WTC11 (cell line): ENCODE data around the gene ATP2B2. TPM values are rescaled to one million over a fixed set of nuclear protein-coding genes. Genes with fewer than 3 reads are reported as not detected.

Experiments
- ATAC-seq: fragments of 200-7000 bp; cut with Tn5 transposase; 2 replicates; pipeline ENCODE4 v1.10.0; 2021; ENCODE audit warnings: mild to moderate bottlenecking, moderate library complexity
- CTCF ChIA-PET: fragments of 300-600 bp; sonication (Branson Sonifier 250); formaldehyde crosslinking; loops from one replicate; lab custom pipeline; 2021; ENCODE audit warnings: antibody characterized with exemption; lab: Charles Lee
- POLR2A ChIA-PET: fragments of 350-600 bp; sonication (Branson Sonifier 250); formaldehyde crosslinking; loops from one replicate; lab custom pipeline; 2021; ENCODE audit warnings: antibody characterized with exemption; lab: Charles Lee
- DNase-seq: peaks from one replicate; pipeline ENCODE4 v3.0.0; 2021; ENCODE audit warnings: low spot score
- H3K27ac Mint-ChIP-seq: 2 replicates; pipeline ENCODE4 v1.8.0; 2021; ENCODE audit warnings: mixed read lengths
- H3K27me3 Mint-ChIP-seq: 2 replicates; pipeline ENCODE4 v1.8.0; 2021; ENCODE audit warnings: low read depth, mild to moderate bottlenecking, moderate library complexity, mixed read lengths
- H3K36me3 Mint-ChIP-seq: 2 replicates; pipeline ENCODE4 v1.8.0; 2021; ENCODE audit warnings: mixed read lengths
- H3K4me1 Mint-ChIP-seq: 2 replicates; pipeline ENCODE4 v1.8.0; 2022; ENCODE audit warnings: mixed read lengths
- H3K4me3 Mint-ChIP-seq: 2 replicates; pipeline ENCODE4 v1.8.0; 2021; ENCODE audit warnings: mild to moderate bottlenecking, moderate library complexity, mixed read lengths
- H3K9me3 Mint-ChIP-seq: 2 replicates; pipeline ENCODE4 v1.8.0; 2021; ENCODE audit warnings: mixed read lengths
- ATF1 ChIP-seq: sonication (generic); formaldehyde crosslinking; IDR thresholded peaks from 2 replicates; pipeline ENCODE4 v1.8.1; 2023; ENCODE audit warnings: mild to moderate bottlenecking, moderate library complexity, missing genetic modification reagents
- CBFB ChIP-seq: sonication (generic); formaldehyde crosslinking; IDR thresholded peaks from 2 replicates; pipeline ENCODE4 v1.8.1; 2022; ENCODE audit warnings: mild to moderate bottlenecking, low read depth, missing genetic modification reagents
- EMX1 ChIP-seq: fragments of 250-450 bp; sonication (Bioruptor Pico); IDR thresholded peaks from 2 replicates; pipeline ENCODE4 v1.8.0; 2021; ENCODE audit warnings: mild to moderate bottlenecking
- ESRRA ChIP-seq: sonication (generic); formaldehyde crosslinking; IDR thresholded peaks from 2 replicates; pipeline ENCODE4 v1.8.1; 2022; ENCODE audit warnings: mild to moderate bottlenecking, missing genetic modification reagents, borderline replicate concordance
- ETV6 ChIP-seq: sonication (generic); formaldehyde crosslinking; IDR thresholded peaks from 2 replicates; pipeline ENCODE4 v1.8.1; 2022; ENCODE audit warnings: mild to moderate bottlenecking, missing genetic modification reagents
- GABPB1 ChIP-seq: sonication (generic); formaldehyde crosslinking; IDR thresholded peaks from 2 replicates; pipeline ENCODE4 v1.8.1; 2023; ENCODE audit warnings: mild to moderate bottlenecking, missing genetic modification reagents
- GTF2I ChIP-seq: fragments of 250-450 bp; sonication (Bioruptor Pico); conservative IDR thresholded peaks from 2 replicates; pipeline ENCODE4 v1.4.0; 2021; ENCODE audit warnings: mild to moderate bottlenecking
- HMGA2 ChIP-seq: fragments of 250-450 bp; sonication (Bioruptor Pico); IDR thresholded peaks from 2 replicates; pipeline ENCODE4 v1.4.0; 2021; ENCODE audit warnings: mild to moderate bottlenecking, moderate library complexity
- MYBL2 ChIP-seq: sonication (generic); formaldehyde crosslinking; IDR thresholded peaks from 2 replicates; pipeline ENCODE4 v1.8.1; 2023; ENCODE audit warnings: mild to moderate bottlenecking, moderate library complexity, missing genetic modification reagents
- NR1H2 ChIP-seq: sonication (generic); formaldehyde crosslinking; IDR thresholded peaks from 2 replicates; pipeline ENCODE4 v1.9.0; 2021; ENCODE audit warnings: mild to moderate bottlenecking, moderate library complexity, missing genetic modification reagents
- SMAD3 ChIP-seq: sonication (generic); formaldehyde crosslinking; IDR thresholded peaks from 2 replicates; pipeline ENCODE4 v1.8.0; 2022; ENCODE audit warnings: missing genetic modification reagents, mild to moderate bottlenecking, borderline replicate concordance
- SOX15 ChIP-seq: fragments of 250-450 bp; sonication (Bioruptor Pico); IDR thresholded peaks from 2 replicates; pipeline ENCODE4 v1.9.0; 2021; ENCODE audit warnings: mild to moderate bottlenecking
- SP1 ChIP-seq: sonication (generic); formaldehyde crosslinking; conservative IDR thresholded peaks from 2 replicates; pipeline ENCODE4 v1.8.1; 2022; ENCODE audit warnings: missing genetic modification reagents
- TCF7 ChIP-seq: sonication (generic); formaldehyde crosslinking; IDR thresholded peaks from 2 replicates; pipeline ENCODE4 v1.8.0; 2022; ENCODE audit warnings: mild to moderate bottlenecking, low read depth, missing genetic modification reagents, moderate library complexity
- TP53 ChIP-seq: sonication (generic); formaldehyde crosslinking; IDR thresholded peaks from 2 replicates; pipeline ENCODE4 v1.8.1; 2023; ENCODE audit warnings: mild to moderate bottlenecking, missing genetic modification reagents
- ZNF263 ChIP-seq: sonication (generic); formaldehyde crosslinking; IDR thresholded peaks from 2 replicates; pipeline ENCODE4 v1.8.1; 2022; ENCODE audit warnings: low read depth, mild to moderate bottlenecking, moderate library complexity, missing genetic modification reagents
- ZNF671 ChIP-seq: fragments of 250-450 bp; sonication (Bioruptor Pico); IDR thresholded peaks from 2 replicates; pipeline ENCODE4 v1.8.0; 2021; ENCODE audit warnings: mild to moderate bottlenecking
- total RNA-seq: library from RNA; stranded (reverse); gene quantifications from 3 replicates; pipeline ENCODE4 v1.2.3, GENCODE V29; 2021
- TF ChIP-seq, protein P1 (sequence below): sonication (generic); formaldehyde crosslinking; IDR thresholded peaks from 2 replicates; pipeline ENCODE4 v1.8.0; 2022; ENCODE audit warnings: mild to moderate bottlenecking, missing genetic modification reagents
- TF ChIP-seq, protein P2 (sequence below): sonication (generic); formaldehyde crosslinking; conservative IDR thresholded peaks from 2 replicates; pipeline ENCODE4 v1.8.1; 2022; ENCODE audit warnings: mild to moderate bottlenecking, missing genetic modification reagents
- TF ChIP-seq, protein P3 (sequence below): sonication (generic); formaldehyde crosslinking; IDR thresholded peaks from 2 replicates; pipeline ENCODE4 v1.8.1; 2022; ENCODE audit warnings: mild to moderate bottlenecking, missing genetic modification reagents, moderate library complexity, borderline replicate concordance
- TF ChIP-seq, protein P4 (sequence below): sonication (generic); formaldehyde crosslinking; IDR thresholded peaks from 2 replicates; pipeline ENCODE4 v1.8.0; 2022; ENCODE audit warnings: missing genetic modification reagents
- TF ChIP-seq, protein P5 (sequence below): sonication (generic); formaldehyde crosslinking; IDR thresholded peaks from 2 replicates; pipeline ENCODE4 v1.8.0; 2023; ENCODE audit warnings: missing genetic modification reagents
- TF ChIP-seq, protein P6 (sequence below): sonication (generic); formaldehyde crosslinking; IDR thresholded peaks from 2 replicates; pipeline ENCODE4 v1.8.1; 2023; ENCODE audit warnings: mild to moderate bottlenecking, missing genetic modification reagents, moderate library complexity

ATP2B2 gene
- total RNA-seq, 1 experiment from 2014 or later = 0.48 TPM

DNA sequence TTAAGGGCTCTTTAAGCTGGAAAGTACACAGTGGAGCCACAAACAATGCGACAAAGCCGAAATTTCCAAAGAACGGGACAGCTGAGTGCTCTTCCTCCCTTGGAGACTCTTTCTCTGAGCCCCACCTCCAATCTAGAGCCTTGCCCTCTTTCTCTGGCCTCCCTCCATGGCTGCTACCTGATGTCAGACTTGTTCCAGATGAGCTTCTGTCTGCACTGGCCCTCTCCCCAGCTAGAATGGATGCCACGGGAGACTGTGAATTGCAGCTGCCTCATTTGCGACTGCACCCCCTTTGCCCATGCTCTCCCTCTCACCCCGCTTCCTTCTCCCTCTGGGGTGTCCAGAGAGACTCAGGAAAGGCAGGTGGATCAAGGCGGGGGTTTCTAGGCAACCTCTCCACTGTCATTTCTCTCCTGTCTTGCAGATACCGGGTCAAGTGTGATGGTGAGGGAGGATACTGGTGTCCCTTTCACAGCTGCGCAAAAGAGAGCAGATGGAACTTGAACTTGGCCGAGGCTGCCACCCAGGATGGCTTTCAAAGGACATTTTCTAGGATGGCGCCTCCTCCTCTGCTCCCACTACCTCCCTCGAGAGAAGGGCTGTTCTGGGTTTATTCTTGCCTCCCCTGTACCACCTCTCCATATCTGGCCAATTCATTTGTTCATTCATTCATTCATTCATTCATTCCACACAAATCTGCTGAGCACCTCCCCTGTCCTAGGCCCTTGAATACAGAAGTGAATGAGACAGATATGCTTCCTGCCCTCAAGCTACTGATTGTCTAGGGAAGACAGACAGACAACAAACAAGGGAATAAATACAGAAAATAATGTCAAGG is 12.8 kb downstream of the ATP2B2 start:
- Mint-ChIP-seq H3K4me3 (no peak overlapping the region), H3K36me3 (no peaks in the 10 kb centered on the region), H3K27ac (no peak overlapping the region; the same call in 1 of the 2 replicates)
- DNase-seq = no peak
- CTCF ChIA-PET = no interaction called here
- TF ChIP-seq, protein P1, sequence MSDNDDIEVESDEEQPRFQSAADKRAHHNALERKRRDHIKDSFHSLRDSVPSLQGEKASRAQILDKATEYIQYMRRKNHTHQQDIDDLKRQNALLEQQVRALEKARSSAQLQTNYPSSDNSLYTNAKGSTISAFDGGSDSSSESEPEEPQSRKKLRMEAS (CRISPR knock-in tag) = no peak
- TF ChIP-seq NR1H2 (CRISPR knock-in tag) (no peak), TCF7 (CRISPR knock-in tag) (no peak), CBFB (CRISPR knock-in tag) (no peak), ETV6 (CRISPR knock-in tag) (no peak), MYBL2 (CRISPR knock-in tag) (no peak)
- TF ChIP-seq, protein P2, sequence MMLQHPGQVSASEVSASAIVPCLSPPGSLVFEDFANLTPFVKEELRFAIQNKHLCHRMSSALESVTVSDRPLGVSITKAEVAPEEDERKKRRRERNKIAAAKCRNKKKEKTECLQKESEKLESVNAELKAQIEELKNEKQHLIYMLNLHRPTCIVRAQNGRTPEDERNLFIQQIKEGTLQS (CRISPR knock-in tag) = no peak
- TF ChIP-seq, protein P3, sequence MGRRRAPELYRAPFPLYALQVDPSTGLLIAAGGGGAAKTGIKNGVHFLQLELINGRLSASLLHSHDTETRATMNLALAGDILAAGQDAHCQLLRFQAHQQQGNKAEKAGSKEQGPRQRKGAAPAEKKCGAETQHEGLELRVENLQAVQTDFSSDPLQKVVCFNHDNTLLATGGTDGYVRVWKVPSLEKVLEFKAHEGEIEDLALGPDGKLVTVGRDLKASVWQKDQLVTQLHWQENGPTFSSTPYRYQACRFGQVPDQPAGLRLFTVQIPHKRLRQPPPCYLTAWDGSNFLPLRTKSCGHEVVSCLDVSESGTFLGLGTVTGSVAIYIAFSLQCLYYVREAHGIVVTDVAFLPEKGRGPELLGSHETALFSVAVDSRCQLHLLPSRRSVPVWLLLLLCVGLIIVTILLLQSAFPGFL = no peak
- TF ChIP-seq, all 79 proteins: peak for 0
- no peak for ATAC-seq
- POLR2A ChIA-PET = no interaction called here
- Mint-ChIP-seq H3K4me1 (peaks cover 2% of the 10 kb centered on the region), H3K9me3 (no peaks in the 10 kb centered on the region), H3K27me3 (no peaks in the 10 kb centered on the region)

DNA sequence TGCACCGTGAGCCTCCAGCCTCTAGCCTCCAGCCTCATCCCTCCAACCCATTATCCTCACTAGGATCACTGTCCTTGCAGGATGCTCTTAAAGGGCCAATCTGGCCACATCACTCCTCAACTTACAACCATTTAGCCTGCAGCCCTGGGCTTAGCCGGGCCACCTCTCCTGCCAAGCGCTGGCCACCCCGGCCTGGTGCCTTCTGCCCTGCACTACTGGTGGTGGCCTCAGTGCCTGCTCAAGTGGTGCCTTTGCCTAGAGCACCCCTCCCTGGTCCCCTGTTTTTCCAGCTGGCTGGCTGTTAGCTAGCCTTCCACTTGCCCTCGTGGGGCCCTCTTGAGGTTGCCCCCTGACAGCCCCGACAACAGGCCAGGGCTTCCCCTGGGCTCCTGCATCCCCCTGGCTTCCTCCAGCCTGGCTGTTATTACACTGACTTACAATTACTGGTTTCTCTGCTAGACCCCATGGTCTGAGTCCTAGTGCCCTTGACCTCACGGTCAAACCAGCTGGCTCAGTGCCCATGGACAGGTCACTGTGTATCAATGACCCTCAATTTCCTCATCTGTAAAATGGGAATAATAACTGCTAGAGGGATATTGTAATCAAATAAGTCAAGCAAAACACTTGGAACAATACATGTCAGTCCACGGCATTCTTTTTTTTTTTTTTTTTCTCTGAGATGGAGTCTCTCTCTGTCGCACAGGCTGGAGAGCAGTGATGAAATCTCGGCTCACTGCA is 15.5 kb downstream of the ATP2B2 start:
- ChIA-PET POLR2A (interaction anchor here (0.7 kb wide), 1 partner anchor 16 kb away, joined by 7 read pairs; no protein-coding TSS in a partner anchor), CTCF (no interaction called here)
- no peak for DNase-seq
- Mint-ChIP-seq H3K4me3 (no peak overlapping the region), H3K4me1 (peaks cover 2% of the 10 kb centered on the region; the same call in 1 of the 2 replicates), H3K9me3 (no peaks in the 10 kb centered on the region), H3K27me3 (no peaks in the 10 kb centered on the region), H3K36me3 (no peaks in the 10 kb centered on the region), H3K27ac (no peak overlapping the region)
- TF ChIP-seq ZNF671 (CRISPR knock-in tag) (no peak), SMAD3 (no peak), SOX15 (CRISPR knock-in tag) (no peak), ATF1 (CRISPR knock-in tag) (no peak)
- TF ChIP-seq, protein P4, sequence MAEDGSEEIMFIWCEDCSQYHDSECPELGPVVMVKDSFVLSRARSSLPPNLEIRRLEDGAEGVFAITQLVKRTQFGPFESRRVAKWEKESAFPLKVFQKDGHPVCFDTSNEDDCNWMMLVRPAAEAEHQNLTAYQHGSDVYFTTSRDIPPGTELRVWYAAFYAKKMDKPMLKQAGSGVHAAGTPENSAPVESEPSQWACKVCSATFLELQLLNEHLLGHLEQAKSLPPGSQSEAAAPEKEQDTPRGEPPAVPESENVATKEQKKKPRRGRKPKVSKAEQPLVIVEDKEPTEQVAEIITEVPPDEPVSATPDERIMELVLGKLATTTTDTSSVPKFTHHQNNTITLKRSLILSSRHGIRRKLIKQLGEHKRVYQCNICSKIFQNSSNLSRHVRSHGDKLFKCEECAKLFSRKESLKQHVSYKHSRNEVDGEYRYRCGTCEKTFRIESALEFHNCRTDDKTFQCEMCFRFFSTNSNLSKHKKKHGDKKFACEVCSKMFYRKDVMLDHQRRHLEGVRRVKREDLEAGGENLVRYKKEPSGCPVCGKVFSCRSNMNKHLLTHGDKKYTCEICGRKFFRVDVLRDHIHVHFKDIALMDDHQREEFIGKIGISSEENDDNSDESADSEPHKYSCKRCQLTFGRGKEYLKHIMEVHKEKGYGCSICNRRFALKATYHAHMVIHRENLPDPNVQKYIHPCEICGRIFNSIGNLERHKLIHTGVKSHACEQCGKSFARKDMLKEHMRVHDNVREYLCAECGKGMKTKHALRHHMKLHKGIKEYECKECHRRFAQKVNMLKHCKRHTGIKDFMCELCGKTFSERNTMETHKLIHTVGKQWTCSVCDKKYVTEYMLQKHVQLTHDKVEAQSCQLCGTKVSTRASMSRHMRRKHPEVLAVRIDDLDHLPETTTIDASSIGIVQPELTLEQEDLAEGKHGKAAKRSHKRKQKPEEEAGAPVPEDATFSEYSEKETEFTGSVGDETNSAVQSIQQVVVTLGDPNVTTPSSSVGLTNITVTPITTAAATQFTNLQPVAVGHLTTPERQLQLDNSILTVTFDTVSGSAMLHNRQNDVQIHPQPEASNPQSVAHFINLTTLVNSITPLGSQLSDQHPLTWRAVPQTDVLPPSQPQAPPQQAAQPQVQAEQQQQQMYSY (CRISPR knock-in tag) = no peak
- ATAC-seq = no peak

DNA sequence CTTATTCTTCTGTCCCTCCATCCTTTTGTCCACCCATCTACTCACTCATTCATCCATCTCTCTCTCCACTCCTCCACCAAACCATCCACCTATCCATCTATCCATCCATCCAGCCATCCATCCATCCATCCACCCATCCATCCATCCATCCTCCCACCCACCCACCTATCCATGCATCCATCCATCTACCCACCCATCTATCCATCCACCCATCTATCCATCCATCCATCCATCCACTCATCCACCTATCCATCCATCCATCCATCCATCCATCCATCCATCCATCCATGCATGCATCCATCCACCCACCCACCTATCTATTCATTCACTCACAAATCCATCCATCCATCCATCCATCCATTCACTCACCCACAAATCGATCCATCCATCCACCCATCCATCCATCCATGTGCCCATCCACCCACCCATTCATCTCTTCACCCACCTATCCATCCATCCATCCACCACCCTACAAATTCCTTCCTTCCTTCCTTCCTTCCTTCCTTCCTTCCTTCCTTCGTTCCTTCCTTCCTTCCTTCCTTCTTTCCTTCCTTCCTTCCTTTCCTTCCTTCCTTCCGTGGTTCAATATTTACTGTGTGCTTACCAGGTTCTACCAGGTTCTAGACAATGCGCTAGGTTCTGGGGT is 17.3 kb downstream of the ATP2B2 start:
- POLR2A ChIA-PET = no interaction called here
- no peak overlapping the region for H3K4me3 Mint-ChIP-seq
- H3K4me1 Mint-ChIP-seq = peaks cover 2% of the 10 kb centered on the region; the same call in 1 of the 2 replicates
- TF ChIP-seq SMAD3 = no peak
- TF ChIP-seq ZNF263 (CRISPR knock-in tag) = no peak
- TF ChIP-seq HMGA2 = no peak
- TF ChIP-seq ATF1 (CRISPR knock-in tag) = no peak
- no peak for TF ChIP-seq TP53 (CRISPR knock-in tag)
- no peak for TF ChIP-seq SP1
- TF ChIP-seq ESRRA (CRISPR knock-in tag) = no peak
- TF ChIP-seq GABPB1 (CRISPR knock-in tag) = no peak
- TF ChIP-seq, protein P5, sequence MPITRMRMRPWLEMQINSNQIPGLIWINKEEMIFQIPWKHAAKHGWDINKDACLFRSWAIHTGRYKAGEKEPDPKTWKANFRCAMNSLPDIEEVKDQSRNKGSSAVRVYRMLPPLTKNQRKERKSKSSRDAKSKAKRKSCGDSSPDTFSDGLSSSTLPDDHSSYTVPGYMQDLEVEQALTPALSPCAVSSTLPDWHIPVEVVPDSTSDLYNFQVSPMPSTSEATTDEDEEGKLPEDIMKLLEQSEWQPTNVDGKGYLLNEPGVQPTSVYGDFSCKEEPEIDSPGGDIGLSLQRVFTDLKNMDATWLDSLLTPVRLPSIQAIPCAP (CRISPR knock-in tag) = no peak
- TF ChIP-seq, protein P6, sequence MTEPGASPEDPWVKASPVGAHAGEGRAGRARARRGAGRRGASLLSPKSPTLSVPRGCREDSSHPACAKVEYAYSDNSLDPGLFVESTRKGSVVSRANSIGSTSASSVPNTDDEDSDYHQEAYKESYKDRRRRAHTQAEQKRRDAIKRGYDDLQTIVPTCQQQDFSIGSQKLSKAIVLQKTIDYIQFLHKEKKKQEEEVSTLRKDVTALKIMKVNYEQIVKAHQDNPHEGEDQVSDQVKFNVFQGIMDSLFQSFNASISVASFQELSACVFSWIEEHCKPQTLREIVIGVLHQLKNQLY = no peak
- no peak for TF ChIP-seq EMX1
- TF ChIP-seq GTF2I (CRISPR knock-in tag) = no peak
- TF ChIP-seq, all 79 proteins: peak for 0
- DNase-seq (no peak), ATAC-seq (no peak)
- Mint-ChIP-seq H3K36me3 (no peaks in the 10 kb centered on the region), H3K27ac (no peak overlapping the region), H3K9me3 (no peaks in the 10 kb centered on the region), H3K27me3 (no peaks in the 10 kb centered on the region)
- CTCF ChIA-PET = no interaction called here
